Fibroblast of skin of back (primary cell): ENCODE data around the gene PLXNB3.
"Not testable (repeated sequence)": the region's sequence is repeated elsewhere in the genome, so short reads cannot be mapped to it uniquely, and the experiment has no call there.

ENCODE experiments used
- DNase-seq: peaks from one replicate; pipeline ENCODE4 v3.0.0-alpha.2; 2013

Gene PLXNB3

DNA sequence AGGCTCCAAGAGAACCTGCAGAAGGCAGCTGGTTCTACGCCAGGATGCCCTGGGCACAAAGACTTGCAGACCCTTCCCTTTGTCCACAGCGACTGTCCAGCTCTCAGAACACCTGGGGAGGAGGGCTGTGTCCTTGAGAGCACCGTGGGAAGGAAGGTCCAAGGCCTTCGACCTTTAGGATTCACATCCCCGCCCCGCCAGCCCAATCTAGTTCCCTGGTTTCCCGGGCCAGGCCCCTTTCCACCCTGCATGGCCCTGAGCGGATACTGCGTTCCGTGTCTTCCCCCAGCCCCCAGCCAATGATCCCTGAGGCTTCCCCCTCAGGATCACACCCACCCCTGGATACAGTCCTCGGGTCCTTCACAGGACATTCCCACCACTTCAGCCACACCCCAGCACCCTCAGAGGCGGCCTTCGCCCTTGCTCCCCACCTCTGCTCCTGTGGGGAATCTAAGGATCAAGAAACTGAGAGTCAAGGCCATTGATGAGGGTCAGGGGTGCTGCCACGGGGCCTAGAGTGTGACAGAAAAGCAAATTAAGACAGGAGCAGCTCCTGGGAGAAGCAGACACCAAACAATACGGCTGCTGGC, 30.3 kb upstream of the PLXNB3 start:
- no peak for DNase-seq

GRCh38 chrX:153734871-153735270, 29.2 kb upstream of the PLXNB3 start:
- DNase-seq = no peak

DNA sequence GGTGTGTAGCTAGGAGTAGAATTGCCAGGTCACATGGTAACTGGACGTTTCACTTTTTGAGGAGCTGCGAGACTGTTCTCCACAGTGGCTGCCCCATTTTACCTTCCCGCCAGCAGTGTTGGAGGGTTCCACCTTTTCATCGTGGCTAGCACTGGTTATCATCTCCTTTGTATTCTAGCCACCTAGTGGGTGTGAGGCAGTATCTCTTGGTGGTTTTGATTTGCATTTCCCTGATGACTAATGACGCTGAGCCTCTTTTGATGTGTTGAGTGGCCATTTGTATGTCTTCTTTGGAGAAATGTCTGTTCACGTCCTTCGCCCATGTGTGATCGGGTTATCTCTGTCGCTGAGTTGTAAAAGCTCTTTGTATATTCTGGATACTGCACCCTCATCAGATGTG, 28.8 kb upstream of the PLXNB3 start:
- no peak for DNase-seq

DNA sequence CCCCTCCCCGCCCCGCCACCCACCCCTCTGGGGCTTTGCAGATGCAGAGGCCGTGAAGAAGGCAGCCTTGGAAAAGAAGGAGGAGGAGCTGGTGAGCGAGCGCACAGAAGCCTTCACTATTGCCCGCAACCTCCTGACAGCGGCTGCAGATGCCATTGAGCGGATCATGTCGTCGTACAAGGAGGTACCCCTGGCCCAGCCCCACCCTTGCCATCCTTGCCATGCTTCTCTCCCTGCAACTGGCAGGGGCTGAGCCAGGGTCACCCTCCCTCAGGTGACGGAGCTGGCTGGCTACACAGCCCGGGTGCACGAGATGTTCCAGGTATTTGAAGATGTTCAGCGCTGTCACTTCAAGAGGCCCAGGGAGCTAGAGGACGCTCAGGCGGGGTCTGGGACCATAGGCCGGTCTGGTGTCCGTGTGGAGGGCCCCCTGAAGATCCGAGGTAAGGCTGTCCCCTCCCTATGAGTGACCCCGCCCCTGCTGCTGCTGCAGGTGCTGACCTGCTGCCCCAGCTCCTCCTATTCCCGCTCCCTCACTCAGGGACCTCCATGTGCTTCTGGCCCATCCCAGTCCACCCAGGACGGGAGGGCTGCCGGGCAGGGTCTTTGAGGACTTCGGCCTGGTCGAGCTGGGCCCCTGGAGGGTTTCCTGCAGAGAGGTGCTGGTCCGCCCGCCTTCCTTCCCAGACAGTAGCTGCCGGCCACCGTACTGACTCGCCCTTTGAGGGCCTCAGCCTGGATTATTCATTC, 27.8 kb upstream of the PLXNB3 start:
- no peak for DNase-seq

DNA sequence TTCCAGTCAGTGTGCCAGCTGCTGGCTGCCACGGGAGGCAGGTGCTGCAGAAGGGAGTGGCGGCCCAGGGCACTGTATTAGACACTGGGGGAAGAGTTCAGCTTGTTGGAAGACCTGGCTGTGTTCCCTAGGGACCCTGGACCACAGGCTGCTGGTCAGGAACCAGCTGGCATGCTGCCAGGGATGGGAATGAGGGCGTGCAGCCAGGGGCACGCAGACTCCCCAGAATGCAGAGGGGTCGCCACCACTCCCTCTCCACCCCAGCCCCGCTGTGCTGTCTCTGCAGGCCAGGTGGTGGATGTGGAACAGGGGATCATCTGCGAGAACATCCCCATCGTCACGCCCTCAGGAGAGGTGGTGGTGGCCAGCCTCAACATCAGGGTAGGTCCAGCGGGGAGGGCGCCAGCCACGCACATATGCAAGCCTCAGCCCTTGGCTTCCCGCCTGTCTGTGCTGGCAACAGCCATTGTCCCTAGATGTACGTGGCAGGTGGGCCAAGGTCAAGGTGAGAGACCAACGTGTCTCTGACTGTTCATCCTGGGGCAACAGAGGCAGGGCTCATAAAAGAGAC, 27.1 kb upstream of the PLXNB3 start:
- DNase-seq = no peak

GRCh38 chrX:153738056-153738605, 25.9 kb upstream of the PLXNB3 start:
- no peak for DNase-seq

- no peak for DNase-seq
Observed at GRCh38 chrX:153739754-153740486, 24.1 kb upstream of the PLXNB3 start.

- no peak for DNase-seq
Observed at GRCh38 chrX:153740631-153741222, 23.3 kb upstream of the PLXNB3 start.

DNA sequence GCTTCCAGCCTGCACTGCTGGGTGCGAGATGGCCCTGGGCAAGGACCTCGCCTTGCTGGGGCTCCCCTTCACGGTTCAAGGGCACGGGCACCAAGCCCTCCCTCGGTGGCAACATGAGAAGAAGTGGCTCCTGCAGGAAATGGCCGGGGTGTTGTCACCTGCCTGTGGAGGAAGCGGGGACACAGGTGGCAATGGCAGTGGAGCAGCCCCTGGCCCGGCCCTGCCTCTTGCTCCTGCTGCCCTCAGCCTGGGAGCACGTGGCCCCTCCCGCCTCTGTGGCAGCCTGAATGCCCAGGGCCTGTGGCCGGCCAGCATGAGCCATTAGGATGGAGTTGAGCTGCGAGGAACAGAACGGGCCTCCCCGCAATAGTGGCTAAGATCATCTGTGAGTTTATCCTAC, 22.6 kb upstream of the PLXNB3 start:
- no peak for DNase-seq

DNA sequence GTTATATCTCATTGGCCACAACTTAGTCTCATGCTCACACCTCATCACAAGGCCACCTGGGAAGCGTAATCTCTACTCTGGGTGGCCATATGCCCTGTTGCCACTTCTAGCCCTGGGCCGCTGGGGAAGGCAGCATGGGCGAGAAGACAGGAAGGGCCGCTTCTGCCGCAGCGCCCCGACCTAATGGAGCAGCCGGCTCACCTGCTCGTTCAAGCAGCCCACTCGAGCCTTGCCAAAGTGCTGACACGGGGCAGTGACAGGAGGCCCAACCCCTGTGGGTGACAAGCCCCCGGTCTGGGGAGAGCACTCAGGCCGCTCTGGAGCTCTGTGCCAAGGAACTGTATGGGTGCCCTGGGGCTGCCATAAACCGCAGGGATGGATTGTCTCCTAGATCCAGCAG, 21.9 kb upstream of the PLXNB3 start:
- DNase-seq = not testable (repeated sequence)

DNA sequence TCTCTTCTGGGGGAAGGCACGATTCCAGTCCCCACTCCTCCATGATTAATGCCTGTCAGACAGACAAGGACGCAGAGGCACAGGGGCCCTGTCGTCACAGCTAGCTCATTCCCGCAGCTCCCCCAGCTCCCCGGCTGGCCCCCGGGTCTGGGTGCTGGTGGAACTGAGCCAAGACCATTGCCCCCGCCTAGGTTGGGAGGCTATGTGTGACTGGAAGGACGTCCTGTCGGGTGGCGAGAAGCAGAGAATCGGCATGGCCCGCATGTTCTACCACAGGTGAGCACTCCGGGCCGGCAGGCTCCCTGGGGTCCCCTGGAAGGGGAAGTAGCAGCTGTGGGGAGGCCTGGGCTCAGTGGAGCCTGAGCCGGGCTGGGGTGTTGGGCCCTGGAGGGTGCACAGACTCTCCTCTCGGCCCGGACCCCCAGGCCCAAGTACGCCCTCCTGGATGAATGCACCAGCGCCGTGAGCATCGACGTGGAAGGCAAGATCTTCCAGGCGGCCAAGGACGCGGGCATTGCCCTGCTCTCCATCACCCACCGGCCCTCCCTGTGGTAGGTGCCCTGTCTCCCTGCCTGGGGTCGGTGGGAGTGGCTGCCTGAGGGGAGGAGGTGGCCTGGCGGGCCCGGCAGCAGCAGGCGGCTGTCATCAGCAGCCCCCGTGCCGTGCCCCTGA, 21.1 kb upstream of the PLXNB3 start:
- DNase-seq = not testable (repeated sequence)

GRCh38 chrX:153743468-153744209, 20.4 kb upstream of the PLXNB3 start:
- not testable (repeated sequence) for DNase-seq

- no peak for DNase-seq
Observed at GRCh38 chrX:153744210-153745066, 19.6 kb upstream of the PLXNB3 start.

GRCh38 chrX:153745067-153745433, 19.0 kb upstream of the PLXNB3 start:
- not testable (repeated sequence) for DNase-seq

GRCh38 chrX:153746359-153746758, 17.7 kb upstream of the PLXNB3 start:
- no peak for DNase-seq

GRCh38 chrX:153746991-153747390, 17.1 kb upstream of the PLXNB3 start:
- not testable (repeated sequence) for DNase-seq

- not testable (repeated sequence) for DNase-seq
Observed at GRCh38 chrX:153749017-153749416, 15.0 kb upstream of the PLXNB3 start.

- no peak for DNase-seq
Observed at GRCh38 chrX:153750127-153750774, 13.8 kb upstream of the PLXNB3 start.

- DNase-seq = no peak
Observed at GRCh38 chrX:153755136-153755535, 8.9 kb upstream of the PLXNB3 start.

- no peak for DNase-seq
Observed at GRCh38 chrX:153761863-153762262, 2.2 kb upstream of the PLXNB3 start.
